Measurements from ENCODE around the gene SGIP1. TPM values are rescaled to one million over a fixed set of nuclear protein-coding genes. Genes with fewer than 3 reads are reported as not detected.

Gene SGIP1
- total and polyA plus RNA-seq, 2 of the 8 experiments (the other 6 are each of a cell fraction or from before 2014, with no cell fraction given): 1.4 to 2.1 TPM

- FAIRE-seq (no peak), DNase-seq (ENCODE audit: low read depth in 1 of 2, low spot score in 2 of 2) (no peak)
- no peak overlapping the region for H2BK12ac ChIP-seq (ENCODE audit: low read depth, low read length)
- POLR2A ChIA-PET (ENCODE audit: partially characterized antibody): no interaction called here
- no peaks in the 10 kb centered on the region for H3K79me2 ChIP-seq (ENCODE audit: control insufficient read depth in 1 of 2, insufficient read depth in 2 of 2, low read length in 2 of 2)
- H4K91ac ChIP-seq (replicated peaks; ENCODE audit: insufficient read length, low read length): no peak overlapping the region
- no peak overlapping the region for H3K4ac ChIP-seq (replicated peaks; ENCODE audit: insufficient read length, low read depth, low read length)
- H3K9me3 ChIP-seq (ENCODE audit: insufficient read depth in 2 of 2, low read depth in 1 of 2, low read length in 1 of 2): no peaks in the 10 kb centered on the region; a peak in 1 of 4 replicates
- no peaks in the 10 kb centered on the region for H3K23me2 ChIP-seq (ENCODE audit: low read depth, low read length)
- no peak overlapping the region for H4K5ac ChIP-seq (ENCODE audit: insufficient read length, low read depth, low read length)
- no peak overlapping the region for H3K23ac ChIP-seq (ENCODE audit: insufficient read length)
- H2BK20ac ChIP-seq (ENCODE audit: low read length): no peak overlapping the region
- H2BK120ac ChIP-seq (replicated peaks; ENCODE audit: low read depth, low read length): no peak overlapping the region
- no peak overlapping the region for H2AK5ac ChIP-seq (ENCODE audit: low read depth, low read length)
- no peak overlapping the region for H3K4me3 ChIP-seq (ENCODE audit: extremely low read depth in 1 of 4, insufficient read depth in 2 of 4, low read depth in 3 of 4, low read length in 4 of 4)
- no peak overlapping the region for H2BK15ac ChIP-seq (ENCODE audit: low read length)
- no peak overlapping the region for H4K8ac ChIP-seq (ENCODE audit: extremely low read depth, insufficient read depth, low read length)
- H3K4me2 ChIP-seq (ENCODE audit: insufficient read depth in 1 of 2, low read depth in 2 of 2, low read length in 2 of 2): no peak overlapping the region
- no peak overlapping the region for H3K27ac ChIP-seq (ENCODE audit: low read depth, low read length)
- CTCF ChIA-PET (ENCODE audit: partially characterized antibody): interaction anchor here (1.4 kb wide), 1 partner anchor 209 kb away, joined by 3 read pairs; no protein-coding TSS in a partner anchor
- H2BK5ac ChIP-seq (ENCODE audit: low read depth, low read length): no peak overlapping the region
- no peak overlapping the region for H3K18ac ChIP-seq (ENCODE audit: extremely low read depth, low read length)
- H3K56ac ChIP-seq (replicated peaks; ENCODE audit: insufficient read length, low read depth, low read length): no peak overlapping the region
- no peaks in the 10 kb centered on the region for H4K20me1 ChIP-seq (replicated peaks in 1 of 2; ENCODE audit: control insufficient read depth in 1 of 2, insufficient read depth in 2 of 2, low read length in 2 of 2)
- H2AFZ ChIP-seq (ENCODE audit: low read length): no peak overlapping the region
- no peaks in the 10 kb centered on the region for H3K27me3 ChIP-seq (replicated peaks in 1 of 4; ENCODE audit: control insufficient read depth in 3 of 4, extremely low read depth in 1 of 4, insufficient read depth in 3 of 4, low read length in 3 of 4)
- no peaks in the 10 kb centered on the region for H3K4me1 ChIP-seq (replicated peaks in 1 of 4; ENCODE audit: control insufficient read depth in 3 of 4, insufficient read depth in 4 of 4, low read length in 3 of 4)
- no peaks in the 10 kb centered on the region for H3K79me1 ChIP-seq (ENCODE audit: low read depth, low read length)
- H3K36me3 ChIP-seq (ENCODE audit: control insufficient read depth in 2 of 4, insufficient read depth in 4 of 4, low read length in 3 of 4): no peaks in the 10 kb centered on the region
- no peak overlapping the region for H3K14ac ChIP-seq (ENCODE audit: insufficient read length)
- no peak overlapping the region for H3K9ac ChIP-seq (replicated peaks in 1 of 4; ENCODE audit: extremely low read depth in 1 of 4, low read depth in 3 of 4, low read length in 3 of 4)
- TF ChIP-seq CHD1 (IDR thresholded peaks at IDR 0.05; ENCODE audit: low read depth, low read length) (no peak), SIN3A (conservative IDR thresholded peaks at IDR 0.05 in 1 of 2, IDR thresholded peaks at IDR 0.05 in 1 of 2; ENCODE audit: low read depth in 1 of 2, low read length in 2 of 2) (no peak), POLR2AphosphoS5 (IDR thresholded peaks at IDR 0.05; ENCODE audit: low read depth, low read length) (no peak), ZNF274 (IDR thresholded peaks at IDR 0.05; ENCODE audit: borderline replicate concordance, extremely low read depth, low read length) (no peak), KDM4A (IDR thresholded peaks at IDR 0.05; ENCODE audit: low read depth, low read length, severe bottlenecking) (no peak), KDM1A (IDR thresholded peaks at IDR 0.05; ENCODE audit: borderline replicate concordance, low read length) (no peak), EGR1 (IDR thresholded peaks at IDR 0.05; ENCODE audit: borderline replicate concordance, low read depth, low read length) (no peak), CREB1 (IDR thresholded peaks at IDR 0.05) (no peak), TBP (IDR thresholded peaks at IDR 0.05; ENCODE audit: low read depth, low read length) (no peak), SIX5 (IDR thresholded peaks at IDR 0.05; ENCODE audit: low read depth, low read length) (no peak), GTF2F1 (IDR thresholded peaks at IDR 0.05; ENCODE audit: borderline replicate concordance, low read depth, low read length) (no peak), BRCA1 (IDR thresholded peaks at IDR 0.05; ENCODE audit: low read depth, low read length) (no peak)
Observed at GRCh38 chr1:66523562-66523961, 10.4 kb upstream of the SGIP1 start.
